H1 (cell line): ENCODE measurements around the gene CCDC38. TPM values are rescaled to one million over a fixed set of nuclear protein-coding genes. Genes with fewer than 3 reads are reported as not detected.
A peak's percentile ranks its signal among the peaks of the same experiment; 100 is the strongest.

Source experiments
- CTCF ChIA-PET: fragments of 300-600 bp; sonication (Branson Sonifier 250); formaldehyde crosslinking; loops from one replicate; lab custom pipeline; 2021; ENCODE audit not compliant: partially characterized antibody; lab: Charles Lee
- POLR2A ChIA-PET: fragments of 300-600 bp; sonication (Branson Sonifier 250); formaldehyde crosslinking; loops from one replicate; lab custom pipeline; 2021; ENCODE audit warnings: inconsistent platforms; ENCODE audit not compliant: partially characterized antibody; lab: Charles Lee
- DNase-seq, 2 experiments: peaks; one replicate each; pipeline versions ENCODE4 v3.0.0 to v3.0.0-alpha.2; 2010 to 2022; ENCODE audit warnings: low spot score in 2 of 2, low read depth in 1 of 2, mixed read lengths in 1 of 2
- FAIRE-seq: peaks from 2 replicates; lab custom pipeline; 2011; peaks lifted over from hg19 to GRCh38; lab: Jason Lieb, UNC
- H2AFZ ChIP-seq: 2 replicates; pipeline ENCODE4 v1.8.1; 2012; ENCODE audit warnings: low read length, inconsistent platforms
- H2AK5ac ChIP-seq: 2 replicates; pipeline ENCODE4 v1.6.1; 2013; ENCODE audit warnings: low read depth, low read length
- H2BK120ac ChIP-seq: replicated peaks from 2 replicates; pipeline ENCODE3; 2013; ENCODE audit warnings: low read depth, low read length, inconsistent platforms
- H2BK12ac ChIP-seq: 2 replicates; pipeline ENCODE4 v1.6.1; 2013; ENCODE audit warnings: low read depth, low read length
- H2BK15ac ChIP-seq: 2 replicates; pipeline ENCODE4 v1.6.1; 2013; ENCODE audit warnings: low read length
- H2BK20ac ChIP-seq: 2 replicates; pipeline ENCODE4 v1.6.1; 2013; ENCODE audit warnings: low read length
- H2BK5ac ChIP-seq: 2 replicates; pipeline ENCODE4 v1.6.1; 2013; ENCODE audit warnings: low read depth, low read length
- H3K14ac ChIP-seq: 2 replicates; pipeline ENCODE4 v1.6.1; 2013; ENCODE audit warnings: inconsistent platforms; ENCODE audit not compliant: insufficient read length
- H3K18ac ChIP-seq: 2 replicates; pipeline ENCODE4 v1.6.1; 2013; ENCODE audit warnings: low read length; ENCODE audit errors: extremely low read depth
- H3K23ac ChIP-seq: 2 replicates; pipeline ENCODE4 v1.6.1; 2013; ENCODE audit warnings: inconsistent platforms; ENCODE audit not compliant: insufficient read length
- H3K23me2 ChIP-seq: 2 replicates; pipeline ENCODE4 v1.6.1; 2013; ENCODE audit warnings: low read depth, low read length
- H3K27ac ChIP-seq: 2 replicates; pipeline ENCODE4 v1.6.1; 2011; ENCODE audit warnings: low read depth, low read length, inconsistent platforms
- H3K27me3 ChIP-seq, 4 experiments: replicated peaks in 1 of 4; 1 replicate in 1 of 4; 2 replicates in 3 of 4; pipeline versions ENCODE4 v1.6.1 to v1.8.1; 2011 to 2013; ENCODE audit warnings: low read length in 3 of 4, mild to moderate bottlenecking in 3 of 4, inconsistent platforms in 2 of 4, mixed read lengths in 2 of 4, moderate library complexity in 1 of 4; ENCODE audit not compliant: control insufficient read depth in 3 of 4, insufficient read depth in 3 of 4; ENCODE audit errors: extremely low read depth in 1 of 4
- H3K36me3 ChIP-seq, 4 experiments: 2 replicates each; pipeline versions ENCODE4 v1.6.1 to v1.8.1; 2011 to 2013; ENCODE audit warnings: mild to moderate bottlenecking in 4 of 4, low read length in 3 of 4, moderate library complexity in 2 of 4, control low read depth in 1 of 4, inconsistent platforms in 1 of 4; ENCODE audit not compliant: insufficient read depth in 4 of 4, control insufficient read depth in 2 of 4
- H3K4ac ChIP-seq: replicated peaks from 2 replicates; pipeline ENCODE3; 2013; ENCODE audit warnings: low read length, low read depth, mixed read lengths, inconsistent platforms; ENCODE audit not compliant: insufficient read length
- H3K4me1 ChIP-seq, 4 experiments: replicated peaks in 1 of 4; 1 replicate in 1 of 4; 2 replicates in 3 of 4; pipeline versions ENCODE4 v1.6.1 to v1.8.1; 2011 to 2013; ENCODE audit warnings: low read length in 3 of 4, inconsistent platforms in 2 of 4, mixed read lengths in 1 of 4; ENCODE audit not compliant: insufficient read depth in 4 of 4, control insufficient read depth in 3 of 4
- H3K4me2 ChIP-seq, 2 experiments: 2 replicates each; pipeline versions ENCODE4 v1.6.1 to v1.8.1; 2011 to 2013; ENCODE audit warnings: low read depth in 2 of 2, low read length in 2 of 2, control low read depth in 1 of 2, inconsistent platforms in 1 of 2, mild to moderate bottlenecking in 1 of 2; ENCODE audit not compliant: insufficient read depth in 1 of 2
- H3K4me3 ChIP-seq, 4 experiments: fragments of 200-600, 300-600 bp in 1 of 4; sonication (generic), shearing (Covaris generic), sonication (Bioruptor Twin) in 1 of 4; 2 replicates each; pipeline versions ENCODE4 v1.5.1 to v1.8.1; 2011 to 2016; ENCODE audit warnings: low read length in 4 of 4, low read depth in 3 of 4, control low read depth in 2 of 4, inconsistent platforms in 2 of 4, mild to moderate bottlenecking in 2 of 4, mixed read lengths in 1 of 4, moderate library complexity in 1 of 4; ENCODE audit not compliant: insufficient read depth in 2 of 4; ENCODE audit errors: extremely low read depth in 1 of 4
- H3K56ac ChIP-seq: replicated peaks from 2 replicates; pipeline ENCODE3; 2013; ENCODE audit warnings: low read depth, mild to moderate bottlenecking, mixed read lengths, low read length, inconsistent platforms; ENCODE audit not compliant: insufficient read length
- H3K79me1 ChIP-seq: 2 replicates; pipeline ENCODE4 v1.6.1; 2013; ENCODE audit warnings: low read depth, low read length, control low read depth
- H3K79me2 ChIP-seq, 2 experiments: 2 replicates each; pipeline versions ENCODE4 v1.6.1 to v1.8.1; 2012 to 2013; ENCODE audit warnings: low read length in 2 of 2, mild to moderate bottlenecking in 2 of 2, inconsistent platforms in 1 of 2; ENCODE audit not compliant: insufficient read depth in 2 of 2, control insufficient read depth in 1 of 2
- H3K9ac ChIP-seq, 4 experiments: replicated peaks in 1 of 4; 1 replicate in 1 of 4; 2 replicates in 3 of 4; pipeline versions ENCODE4 v1.6.1 to v1.8.1; 2011 to 2013; ENCODE audit warnings: low read depth in 3 of 4, low read length in 3 of 4, control low read depth in 2 of 4, mild to moderate bottlenecking in 2 of 4, moderate library complexity in 2 of 4, inconsistent platforms in 1 of 4; ENCODE audit errors: extremely low read depth in 1 of 4
- H3K9me3 ChIP-seq, 2 experiments: 2 replicates each; pipeline versions ENCODE4 v1.6.1 to v1.8.1; 2012 to 2013; ENCODE audit warnings: mild to moderate bottlenecking in 2 of 2, moderate library complexity in 2 of 2, control low read depth in 1 of 2, inconsistent platforms in 1 of 2, low read depth in 1 of 2, low read length in 1 of 2, mixed read lengths in 1 of 2; ENCODE audit not compliant: insufficient read depth in 2 of 2
- H4K20me1 ChIP-seq, 2 experiments: replicated peaks in 1 of 2; 2 replicates each; pipeline versions ENCODE3 to v1.8.1; 2011 to 2013; ENCODE audit warnings: inconsistent platforms in 2 of 2, low read length in 2 of 2, mild to moderate bottlenecking in 1 of 2; ENCODE audit not compliant: insufficient read depth in 2 of 2, control insufficient read depth in 1 of 2
- H4K5ac ChIP-seq: 2 replicates; pipeline ENCODE4 v1.6.1; 2013; ENCODE audit warnings: low read length, low read depth, mixed read lengths, inconsistent platforms; ENCODE audit not compliant: insufficient read length
- H4K8ac ChIP-seq: 2 replicates; pipeline ENCODE4 v1.8.0; 2013; ENCODE audit warnings: mild to moderate bottlenecking, moderate library complexity, low read length, inconsistent platforms; ENCODE audit not compliant: insufficient read depth; ENCODE audit errors: extremely low read depth
- H4K91ac ChIP-seq: replicated peaks from 2 replicates; pipeline ENCODE3; 2013; ENCODE audit warnings: low read length, mixed read lengths, inconsistent platforms; ENCODE audit not compliant: insufficient read length
- ASH2L ChIP-seq: fragments of 200-600, 300-600 bp; sonication (generic); IDR thresholded peaks from one replicate; pipeline ENCODE4 v1.7.1; 2017; ENCODE audit warnings: low read length
- E2F6 ChIP-seq: IDR thresholded peaks from 2 replicates; pipeline ENCODE4 v1.6.1; 2012; ENCODE audit warnings: inconsistent platforms
- HDAC2 ChIP-seq, 2 experiments: fragments of 300-600 bp in 1 of 2; sonication (generic) in 1 of 2; IDR thresholded peaks; 2 replicates each; pipeline ENCODE4 v1.6.1; 2011 to 2012; ENCODE audit warnings: low read depth in 2 of 2, low read length in 2 of 2, mild to moderate bottlenecking in 2 of 2, moderate library complexity in 2 of 2, borderline replicate concordance in 1 of 2, inconsistent platforms in 1 of 2
- MAX ChIP-seq: IDR thresholded peaks from 2 replicates; pipeline ENCODE4 v1.6.1; 2012; ENCODE audit warnings: inconsistent platforms
- PHF8 ChIP-seq: fragments of 200-600 bp; sonication (generic); conservative IDR thresholded peaks from 2 replicates; pipeline ENCODE4 v1.7.1; 2012; ENCODE audit warnings: low read depth, mild to moderate bottlenecking, inconsistent platforms, low read length, moderate library complexity
- POLR2AphosphoS5 ChIP-seq: IDR thresholded peaks from 2 replicates; pipeline ENCODE4 v1.6.1; 2011; ENCODE audit warnings: low read depth, low read length
- RFX5 ChIP-seq: IDR thresholded peaks from 2 replicates; pipeline ENCODE4 v1.6.1; 2011; ENCODE audit warnings: low read depth, low read length, improper control_type of control experiment, borderline replicate concordance
- WGBS, 2 experiments: shearing (Covaris generic) in 1 of 2; methylation state at CpG; one replicate each; pipeline versions ENCODE4 v1.1.6 to v1.1.7; 2013 to 2015; ENCODE audit warnings: low lambda C conversion rate in 2 of 2, mixed read lengths in 2 of 2, inconsistent platforms in 1 of 2, low coverage in 1 of 2, missing lambda C conversion rate in 1 of 2; ENCODE audit not compliant: insufficient replicate concordance in 2 of 2, insufficient coverage in 1 of 2, insufficient read length in 1 of 2; ENCODE audit errors: extremely low coverage in 1 of 2, missing lambda C conversion rate in 1 of 2; 5-methylcytosine and 5-hydroxymethylcytosine counted together
- long read RNA-seq, 2 experiments: library from RNA in 1 of 2; library from capped mRNA in 1 of 2; stranded (forward); transcript quantifications; one replicate each; pipeline ENCODE4 v2.0.0, GENCODE V29; 2021; ENCODE audit warnings: inconsistent platforms in 1 of 2
- polyA minus RNA-seq, 3 experiments: library from RNA; depleted of rRNA, polyadenylated mRNA; stranded (reverse); fragments of >200 nt; gene quantifications; 1 replicate in 2 of 3; 2 replicates in 1 of 3; pipeline ENCODE4 v1.2.3, GENCODE V29; 2011
- polyA plus RNA-seq, 7 experiments: library from polyadenylated mRNA; depleted of rRNA in 3 of 7; stranded (reverse) in 5 of 7; unstranded in 2 of 7; fragments of >200 nt in 5 of 7; fragments of 200-250 nt in 2 of 7; gene quantifications; 1 replicate in 5 of 7; 2 replicates in 1 of 7; 4 replicates in 1 of 7; pipeline versions ENCODE4 v1.2.1 to v1.2.3, GENCODE V29; 2011 to 2013; ENCODE audit warnings: missing spikeins in 2 of 7, mixed read lengths in 2 of 7
- total RNA-seq: library from RNA; stranded (reverse); fragmentation: NEBNext Ultra II Directional; extraction: Animal tissue kit (Norgen Biotek cat#: 25700); gene quantifications from 2 replicates; pipeline ENCODE4 v1.2.1, GENCODE V29; 2021

Gene CCDC38
- total RNA-seq (not detected in 2 replicates), polyA plus RNA-seq (2011; rRNA removed) (0.02 TPM in 1 of 2 replicates, not detected in the other), polyA minus RNA-seq (2011; rRNA and poly(A)+ RNA removed) (not detected in 2 replicates)
- polyA plus RNA-seq (2011; cell fraction: cytosol; rRNA removed): 0.03 TPM
- not detected for polyA plus RNA-seq (2011; cell fraction: nucleus; rRNA removed)
- polyA plus RNA-seq (2012, experiment 1 of 2): not detected in 4 replicates
- not detected for polyA plus RNA-seq (2012, experiment 2 of 2)
- 0.02 TPM for polyA plus RNA-seq (2013, experiment 1 of 2)
- not detected for polyA plus RNA-seq (2013, experiment 2 of 2)
- polyA minus RNA-seq (2011; cell fraction: cytosol; rRNA and poly(A)+ RNA removed): not detected
- not detected for polyA minus RNA-seq (2011; cell fraction: nucleus; rRNA and poly(A)+ RNA removed)
- long read RNA-seq, experiment 1: 0 reads
- long read RNA-seq, experiment 2: 0 reads

DNA sequence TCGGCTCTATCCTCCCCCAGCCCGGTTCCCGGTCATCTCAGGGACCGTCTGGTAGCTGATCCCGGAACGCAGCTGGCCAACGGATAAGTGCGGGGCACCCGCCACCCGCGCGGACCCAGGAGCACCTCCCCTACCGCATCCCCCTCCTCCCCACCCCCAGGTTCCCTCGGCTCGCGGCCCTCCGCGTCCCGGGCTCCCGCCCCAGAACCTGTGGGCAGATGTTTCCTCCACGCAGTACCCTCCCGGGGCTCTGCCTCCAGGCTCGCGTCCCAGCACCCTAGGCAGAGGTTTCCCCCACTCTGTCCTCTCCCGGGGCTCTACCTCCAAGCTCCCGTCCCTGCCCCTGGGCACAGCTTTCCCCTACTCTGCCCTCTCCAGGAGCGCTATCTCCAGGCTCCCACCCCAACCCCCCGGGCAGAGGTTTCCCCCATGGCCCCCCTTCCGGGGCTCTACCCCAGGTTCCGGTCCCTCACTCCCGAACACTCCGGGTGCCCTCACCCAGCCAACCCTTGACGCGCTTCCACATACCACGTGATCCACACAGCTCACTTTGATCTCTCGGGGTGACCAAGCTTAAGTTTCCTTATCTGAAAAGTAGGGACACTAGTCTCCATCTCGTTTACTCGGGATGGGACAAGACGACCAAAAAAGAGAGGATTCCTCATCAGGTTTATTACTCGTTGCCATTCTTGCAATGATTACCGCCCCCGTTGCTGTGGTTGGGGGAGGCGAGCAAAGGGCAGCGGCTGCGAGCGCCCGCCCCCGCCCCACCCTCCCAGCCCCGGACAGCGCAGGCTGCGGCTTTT, at the start of gene CCDC38:
Gene CCDC38, minus strand, starts transcription at position 91 of the 806 bp plus-strand sequence. CDS start 6,105 bp downstream, outside the sequence.
- H3K4ac ChIP-seq: no peak within 1 kb of the TSS
- H3K27me3 ChIP-seq: peaks cover 0 to 11% (median 10%) of the 10 kb centered on the region in 4 experiments; a peak in 5 of 7 replicates
- no peak within 1 kb of the TSS for H3K27ac ChIP-seq
- no peaks in the 10 kb centered on the region for H4K20me1 ChIP-seq
- peak within 1 kb of the TSS; percentile 70 to 79 for H3K4me2 ChIP-seq
- H2BK5ac ChIP-seq: peak within 1 kb of the TSS; percentile 66; the same call in 1 of the 2 replicates
- no peak within 1 kb of the TSS for H2BK120ac ChIP-seq
- H4K91ac ChIP-seq: peak within 1 kb of the TSS; percentile 87
- WGBS, 2 experiments: 2% methylated on average over 39 of the region's 51 CpGs; no CpG with 5 or more reads in 1 of the 2 experiments
- no peaks in the 10 kb centered on the region for H3K36me3 ChIP-seq
- H2BK20ac ChIP-seq: 0 out of 2 replicates have a peak within 1 kb of the TSS, but pooled peaks have one; percentile 5
- H3K56ac ChIP-seq: peak within 1 kb of the TSS; percentile 66
- peak in 1 of 2 experiments; percentile 84 for DNase-seq
- no peak within 1 kb of the TSS for H3K23ac ChIP-seq
- H2BK12ac ChIP-seq: peak within 1 kb of the TSS; percentile 80; the same call in 1 of the 2 replicates
- H3K18ac ChIP-seq: peak within 1 kb of the TSS; percentile 67
- no peaks in the 10 kb centered on the region for H3K79me2 ChIP-seq
- H2AFZ ChIP-seq: peak within 1 kb of the TSS; percentile 98
- no peak within 1 kb of the TSS for H3K14ac ChIP-seq
- peak within 1 kb of the TSS; percentile 59 to 95 (median 74) for H3K4me3 ChIP-seq
- peak within 1 kb of the TSS; percentile 39 for H4K5ac ChIP-seq
- peaks cover 0 to 4% (median under 1%) of the 10 kb centered on the region in 4 experiments; a peak in 3 of 7 replicates for H3K4me1 ChIP-seq
- H3K9me3 ChIP-seq: no peaks in the 10 kb centered on the region
- no peak within 1 kb of the TSS for H2AK5ac ChIP-seq
- H4K8ac ChIP-seq: peak within 1 kb of the TSS; percentile 94
- peaks cover 8% of the 10 kb centered on the region; the same call in 1 of the 2 replicates for H3K23me2 ChIP-seq
- H2BK15ac ChIP-seq: peak within 1 kb of the TSS; percentile 98; the same call in 1 of the 2 replicates
- H3K9ac ChIP-seq: peak within 1 kb of the TSS in 2 of 4 experiments; percentile 32 to 68; a peak in 6 of 7 replicates
- no peak for FAIRE-seq
- H3K79me1 ChIP-seq: no peaks in the 10 kb centered on the region
- POLR2A ChIA-PET: interaction anchor here (0.8 to 1.9 kb wide), 9 partner anchors 9 to 233 kb away, joined by 3 to 8 read pairs (median 5); partner anchors contain the start of gene SNRPF
- CTCF ChIA-PET: interaction anchor here (0.6 to 10.1 kb wide), 10 partner anchors 13 to 256 kb away, joined by 3 to 123 read pairs (median 4); no protein-coding TSS in a partner anchor
- TF ChIP-seq POLR2AphosphoS5: 0 out of 2 replicates have a peak, but pooled peaks have one; percentile 20
- no peak for TF ChIP-seq RFX5
- TF ChIP-seq E2F6: 0 out of 2 replicates have a peak, but pooled peaks have one; percentile 22
- TF ChIP-seq ASH2L: peak; percentile 28
- peak; percentile 58 for TF ChIP-seq PHF8
- 0 out of 4 replicates have a peak, but pooled peaks of 1 of the 2 experiments have one; percentile 52 for TF ChIP-seq HDAC2 (IDR thresholded peaks at IDR 0.05; ENCODE audit: borderline replicate concordance in 1 of 2, low read depth in 2 of 2, low read length in 2 of 2)
- peak; percentile 54 for TF ChIP-seq MAX
